Kidney epithelial cell (primary cell): ENCODE results near the gene TEX14. TPM values are rescaled to one million over a fixed set of nuclear protein-coding genes. Genes with fewer than 3 reads are reported as not detected.
A peak's percentile ranks its signal among the peaks of the same experiment; 100 is the strongest.
"Not testable (repeated sequence)": the region's sequence is repeated elsewhere in the genome, so short reads cannot be mapped to it uniquely, and the experiment has no call there.

ENCODE experiments used
- DNase-seq: peaks from one replicate; pipeline ENCODE4 v3.0.0-alpha.2; 2010; ENCODE audit warnings: low read depth
- H3K27me3 ChIP-seq: 2 replicates; pipeline ENCODE4 v1.6.0; 2011; ENCODE audit warnings: low read length; ENCODE audit not compliant: control insufficient read depth, insufficient read depth
- H3K36me3 ChIP-seq: 2 replicates; pipeline ENCODE4 v1.5.1; 2011; ENCODE audit warnings: low read length; ENCODE audit not compliant: control insufficient read depth, insufficient read depth
- H3K4me3 ChIP-seq: 2 replicates; pipeline ENCODE4 v1.5.1; 2011; ENCODE audit warnings: low read depth, mild to moderate bottlenecking, control low read depth, low read length
- CTCF ChIP-seq: IDR thresholded peaks from 2 replicates; pipeline ENCODE4 v1.5.1; 2011; ENCODE audit warnings: mild to moderate bottlenecking, moderate library complexity, low read length, control low read depth, inconsistent platforms; ENCODE audit not compliant: insufficient read depth, poor library complexity, severe bottlenecking
- total RNA-seq: library from RNA; depleted of rRNA; stranded (reverse); fragments of >200 nt; gene quantifications from 2 replicates; pipeline ENCODE4 v1.2.3, GENCODE V29; 2015

TEX14 gene
- total RNA-seq, 1 donor from 2014 or later: 0.04 TPM

GRCh38 chr17:58583486-58583885, 108.4 kb downstream of the TEX14 start:
- no peaks in the 10 kb centered on the region for H3K36me3 ChIP-seq
- no peaks in the 10 kb centered on the region for H3K27me3 ChIP-seq
- TF ChIP-seq CTCF: no peak
- no peak overlapping the region for H3K4me3 ChIP-seq
- no peak for DNase-seq

- not testable (repeated sequence) for DNase-seq, H3K27me3 ChIP-seq, H3K36me3 ChIP-seq, H3K4me3 ChIP-seq
Observed at GRCh38 chr17:58582718-58583117, 109.1 kb downstream of the TEX14 start.

- no peak for DNase-seq
- Histone ChIP-seq H3K36me3 (no peaks in the 10 kb centered on the region), H3K27me3 (no peaks in the 10 kb centered on the region), H3K4me3 (no peak overlapping the region)
- no peak for TF ChIP-seq CTCF
Observed at GRCh38 chr17:58580671-58581070, 111.2 kb downstream of the TEX14 start.

DNA sequence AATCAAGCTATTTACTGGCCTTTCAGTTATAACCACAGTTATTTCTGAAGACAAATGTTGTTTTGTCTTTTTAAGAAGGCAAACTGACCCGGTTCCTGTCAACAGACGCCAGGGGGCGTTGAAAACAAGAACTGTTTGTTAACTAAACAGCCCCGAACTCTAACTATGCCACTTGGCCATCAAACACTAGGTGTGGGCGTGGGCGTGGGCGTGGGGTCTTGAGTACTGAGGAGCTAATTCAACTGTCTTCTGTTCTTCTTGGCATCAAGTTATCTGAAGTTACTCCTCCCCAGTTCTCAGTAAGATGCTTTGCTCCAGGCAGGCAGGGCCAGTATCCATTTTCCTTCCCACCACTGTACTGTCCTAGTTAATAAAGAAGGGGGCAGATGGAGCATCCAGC, 114.1 kb downstream of the TEX14 start:
- TF ChIP-seq CTCF: peak; percentile 72
- H3K27me3 ChIP-seq: no peaks in the 10 kb centered on the region
- H3K36me3 ChIP-seq: no peaks in the 10 kb centered on the region
- H3K4me3 ChIP-seq: no peak overlapping the region
- DNase-seq: no peak

- Histone ChIP-seq H3K36me3 (no peaks in the 10 kb centered on the region), H3K4me3 (no peak overlapping the region), H3K27me3 (no peaks in the 10 kb centered on the region)
- no peak for DNase-seq
- TF ChIP-seq CTCF: no peak
Observed at GRCh38 chr17:58576679-58577367, 115.0 kb downstream of the TEX14 start.

GRCh38 chr17:58575511-58575910, 116.3 kb downstream of the TEX14 start:
- DNase-seq: no peak
- TF ChIP-seq CTCF: no peak
- no peaks in the 10 kb centered on the region for H3K36me3 ChIP-seq
- no peak overlapping the region for H3K4me3 ChIP-seq
- no peaks in the 10 kb centered on the region for H3K27me3 ChIP-seq
